HG03039 (cell line): ENCODE measurements around the gene ZCCHC24.

Experiments used
- ATAC-seq: cut with Tn5 transposase; IDR thresholded peaks from one replicate; pipeline ENCODE4 v1.9.1; 2021; ENCODE audit warnings: mild to moderate bottlenecking, moderate library complexity; ENCODE audit not compliant: unreplicated experiment

The ZCCHC24 gene

DNA sequence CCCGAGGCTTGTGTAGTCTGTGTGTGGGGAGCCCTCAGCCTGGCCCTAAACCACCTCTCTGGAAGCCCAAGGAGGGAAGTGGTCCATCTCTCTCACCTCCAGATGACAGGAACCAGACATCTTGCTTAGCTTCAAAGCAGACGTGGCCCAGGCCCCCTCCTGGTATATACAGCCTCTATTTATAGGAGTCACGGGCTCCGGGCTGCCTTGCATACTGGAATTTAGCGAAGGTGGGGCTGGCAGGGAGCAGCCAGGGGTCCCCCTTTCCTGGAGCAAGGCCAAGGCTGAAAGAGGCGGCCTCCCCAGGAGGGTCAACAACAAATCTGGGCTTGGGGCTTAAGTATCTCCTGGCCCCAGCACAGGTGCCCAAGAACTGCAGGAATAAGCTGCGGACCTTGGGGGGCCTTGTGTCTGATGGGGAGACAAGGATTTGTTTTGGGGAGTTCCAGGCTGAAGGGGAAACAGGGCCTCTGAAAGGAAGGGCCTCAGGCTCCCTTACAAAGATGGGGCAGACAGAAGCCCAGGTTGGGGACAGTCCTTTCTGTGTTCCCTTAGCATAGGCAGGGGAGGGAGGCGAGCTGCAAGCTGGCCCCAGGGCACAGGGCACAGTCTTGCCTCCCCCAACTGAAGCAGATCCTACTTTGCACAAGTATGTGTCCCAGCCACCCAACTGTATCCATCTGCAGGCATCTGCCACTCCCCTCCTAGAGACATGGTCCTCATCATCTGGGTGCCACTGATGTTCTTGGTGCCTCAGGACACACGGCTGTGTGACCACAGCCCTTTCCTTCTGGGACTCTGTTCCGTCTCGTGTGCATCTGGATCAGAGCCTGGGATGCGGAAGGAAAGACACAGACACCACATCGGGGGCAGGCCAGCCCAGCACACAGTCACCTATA is 11.9 kb downstream of the ZCCHC24 start:
- ATAC-seq, result no peak

DNA sequence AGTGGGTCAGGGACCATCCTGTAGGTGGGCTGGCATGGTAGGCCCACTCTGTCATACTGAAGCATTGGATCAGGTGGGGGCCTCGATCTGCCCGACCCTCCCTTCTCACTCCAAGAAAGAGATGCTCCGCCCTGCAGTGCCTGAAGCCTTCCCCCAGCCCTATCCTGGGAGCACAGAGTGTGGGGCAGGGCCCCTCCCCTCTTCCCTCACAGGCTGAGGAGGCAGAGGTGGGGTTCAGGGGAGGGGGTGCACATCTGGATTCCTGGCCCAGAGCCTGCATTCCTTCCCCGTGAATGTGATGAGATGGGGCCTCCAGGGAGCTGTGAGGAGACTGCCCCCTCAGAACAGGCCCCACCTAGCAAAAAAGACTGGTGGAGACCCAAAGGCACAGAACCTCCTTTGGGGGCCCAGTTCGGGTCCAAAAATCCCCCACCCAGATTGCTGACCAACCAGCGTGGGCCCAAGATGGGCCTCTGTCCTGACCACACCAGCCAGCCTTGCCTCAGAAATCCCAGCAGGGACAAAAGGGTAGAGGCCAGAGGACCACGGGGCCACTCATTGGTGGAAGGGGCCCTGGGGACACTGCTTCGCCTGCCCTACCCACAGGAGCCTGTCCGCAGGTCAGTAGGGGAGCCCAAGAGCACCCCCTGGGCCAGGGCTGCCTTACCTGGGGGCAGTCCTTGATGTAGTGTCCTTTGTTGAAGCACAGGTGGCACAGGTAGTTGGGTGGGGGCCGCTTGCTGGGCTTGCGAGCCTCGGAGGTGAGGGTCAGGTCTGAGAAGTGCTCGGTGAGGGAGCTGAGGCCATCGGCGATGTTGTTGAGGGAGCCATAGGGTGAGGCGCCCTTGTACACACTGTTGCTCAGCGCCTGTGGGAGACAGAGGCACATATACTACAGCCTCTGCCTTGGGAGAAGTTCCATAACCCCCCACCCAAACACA is 13.3 kb downstream of the ZCCHC24 start:
- no peak for ATAC-seq

DNA sequence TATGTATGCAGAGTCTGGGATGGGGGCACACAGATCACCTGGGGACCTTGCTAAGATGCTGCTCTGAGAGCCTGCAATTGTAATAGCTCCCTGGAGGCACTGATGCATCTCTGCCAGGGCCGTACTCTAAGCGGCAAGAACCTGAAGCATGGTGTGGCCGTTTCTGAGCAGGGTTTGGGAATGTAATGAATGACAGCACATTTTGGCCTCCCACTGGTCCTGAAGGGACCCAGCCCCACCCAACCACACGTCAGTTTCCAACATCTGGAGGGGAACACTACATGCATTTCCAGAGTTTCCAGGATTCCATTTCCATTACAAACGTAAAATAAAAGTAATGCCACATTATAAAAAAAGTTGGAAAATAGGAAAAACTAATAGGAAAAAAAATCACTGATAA is 14.0 kb downstream of the ZCCHC24 start:
- no peak for ATAC-seq

DNA sequence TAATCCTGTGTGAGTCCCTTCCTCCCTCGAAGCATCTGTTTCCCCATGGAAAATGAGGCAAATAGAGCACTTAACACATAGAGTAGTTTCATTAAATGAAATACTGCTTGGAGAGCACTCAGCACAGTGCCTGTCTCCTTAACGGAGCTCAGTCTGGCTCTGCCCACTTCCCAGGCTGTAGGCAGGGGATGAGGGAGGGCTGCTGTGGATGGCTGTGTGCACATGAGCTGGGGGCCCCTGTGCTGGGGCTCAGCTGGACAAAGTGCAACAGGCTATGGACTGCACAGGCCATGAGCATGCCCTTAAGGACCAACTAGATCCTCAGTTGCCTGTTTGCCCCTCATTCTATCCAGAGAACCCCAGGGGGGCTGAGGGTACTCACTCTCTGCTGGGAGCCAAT is 14.5 kb downstream of the ZCCHC24 start:
- ATAC-seq, result no peak

DNA sequence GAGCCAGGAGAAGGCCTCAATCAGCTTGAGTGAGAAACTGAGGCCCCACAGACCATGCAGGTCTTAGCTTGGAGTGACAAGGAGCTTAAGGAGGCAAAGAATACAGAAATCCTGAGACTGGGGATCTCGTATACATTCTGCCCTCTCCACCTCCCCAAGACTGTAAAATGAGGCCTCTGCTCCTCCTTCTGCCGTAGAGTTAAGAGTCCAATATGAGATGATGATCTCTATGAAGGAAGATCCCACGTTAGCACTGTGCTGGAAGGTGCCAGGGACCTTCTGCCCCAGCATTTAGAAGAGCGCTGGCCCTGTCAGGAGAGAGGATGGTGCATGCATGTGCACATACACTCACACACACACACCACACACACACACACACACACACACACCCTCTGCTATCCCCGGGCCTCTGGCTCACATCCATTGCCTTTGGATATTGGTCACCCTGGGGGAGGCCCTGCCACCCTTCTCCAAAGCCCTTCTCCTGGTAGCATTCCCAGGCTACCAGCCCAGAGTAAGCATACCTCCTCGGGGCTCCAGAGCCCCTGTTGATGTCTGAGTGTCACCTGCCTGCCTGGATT is 15.0 kb downstream of the ZCCHC24 start:
- ATAC-seq, result no peak

DNA sequence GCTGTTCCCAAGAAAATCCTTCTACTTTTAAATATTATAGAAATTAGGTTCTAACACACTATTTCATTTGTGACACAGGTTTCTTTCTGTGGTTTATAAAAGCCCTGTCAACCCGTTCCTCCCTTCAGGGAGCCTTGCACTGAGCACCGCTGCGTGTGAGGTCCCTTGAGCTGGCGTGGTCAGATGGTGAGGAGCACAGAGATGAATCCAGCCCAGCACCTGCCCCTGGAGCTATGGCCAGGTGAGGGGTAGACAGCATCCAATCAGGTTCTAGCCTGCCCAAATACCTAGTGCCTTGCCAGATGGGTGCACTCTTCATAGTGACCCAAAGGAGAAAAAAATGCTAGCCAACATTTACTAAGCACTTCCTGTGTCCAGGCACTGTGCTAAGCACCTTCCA is 15.7 kb downstream of the ZCCHC24 start:
- ATAC-seq, result no peak

DNA sequence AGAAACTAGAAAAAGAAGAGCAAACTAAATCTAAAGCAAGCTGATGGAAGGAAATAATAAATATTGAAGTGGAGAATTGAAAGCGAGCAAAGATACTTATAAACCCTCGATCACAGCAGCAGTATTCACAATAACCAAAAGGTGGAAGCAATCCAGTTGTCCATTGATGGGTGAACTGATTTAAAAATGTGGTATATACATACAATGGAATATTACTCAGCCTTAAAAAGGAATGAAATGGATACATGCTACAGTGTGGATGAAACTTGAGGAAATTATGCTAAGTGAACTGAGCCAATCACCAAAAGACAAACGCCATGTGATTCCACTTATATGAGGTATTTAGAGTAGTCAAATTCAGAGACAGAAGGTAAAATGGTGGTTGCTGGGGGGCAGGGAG is 17.5 kb downstream of the ZCCHC24 start:
- no peak for ATAC-seq

DNA sequence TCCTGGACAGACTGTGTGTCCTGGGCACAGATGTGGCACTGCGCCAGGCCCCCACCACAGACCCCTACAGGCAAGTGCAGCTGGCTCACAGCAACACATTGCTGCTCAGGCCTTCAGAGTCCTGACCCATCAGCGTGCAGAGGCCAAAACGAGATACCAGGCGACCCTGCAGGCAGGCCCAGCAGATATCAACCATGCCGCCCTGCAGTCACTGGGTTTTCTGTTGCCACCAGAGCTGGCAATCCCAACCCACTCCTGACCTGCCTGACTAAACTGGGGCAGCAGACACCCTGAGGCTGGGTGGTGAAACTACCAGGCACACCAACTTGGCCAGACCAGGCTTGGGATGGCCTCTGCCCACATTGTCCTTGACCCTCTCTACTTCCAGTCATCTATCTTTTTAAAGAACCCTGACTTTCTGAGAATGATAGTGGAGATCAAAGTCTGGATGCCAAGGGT is 20.3 kb downstream of the ZCCHC24 start:
- no peak for ATAC-seq

DNA sequence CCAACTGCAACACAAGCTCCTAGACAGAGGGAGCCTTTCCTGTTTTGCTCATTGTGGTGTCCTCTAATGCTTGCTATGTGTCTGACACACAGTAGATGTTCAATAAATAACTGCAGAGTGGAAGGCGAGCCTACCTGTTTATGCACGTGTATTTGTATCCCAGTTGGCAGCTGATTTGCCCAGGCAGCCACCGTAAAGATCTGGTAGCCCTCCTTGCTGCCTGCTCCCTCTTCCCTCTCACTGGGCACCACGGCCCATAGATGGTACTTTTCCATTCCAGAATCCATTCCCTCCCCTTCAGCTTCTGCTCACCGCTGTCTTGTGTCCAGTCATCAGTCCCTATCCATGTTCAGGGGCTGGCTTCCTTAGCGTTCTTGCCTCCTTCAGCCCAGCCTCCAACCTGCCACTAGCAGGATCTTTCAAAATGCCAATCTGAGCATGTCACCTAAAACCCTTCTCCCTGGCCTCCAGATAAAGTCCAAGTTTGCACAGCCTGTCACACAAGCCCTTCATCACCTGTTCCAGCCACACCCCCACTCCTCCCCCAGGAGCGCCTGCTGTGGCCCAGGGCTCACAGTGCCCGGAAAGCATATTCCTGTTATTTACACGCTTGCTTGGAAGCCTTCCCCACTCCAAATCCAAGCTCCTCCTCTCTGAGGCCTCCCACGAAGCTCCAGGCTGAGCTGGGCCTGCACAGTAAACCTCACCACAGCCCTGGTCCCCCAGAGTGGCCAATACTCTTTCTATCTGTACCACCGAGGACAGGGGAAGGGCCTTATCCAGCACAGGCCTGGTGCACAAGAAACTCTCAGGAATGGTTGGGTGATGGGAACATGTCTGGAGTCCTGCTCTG is 21.0 kb downstream of the ZCCHC24 start:
- no peak for ATAC-seq

DNA sequence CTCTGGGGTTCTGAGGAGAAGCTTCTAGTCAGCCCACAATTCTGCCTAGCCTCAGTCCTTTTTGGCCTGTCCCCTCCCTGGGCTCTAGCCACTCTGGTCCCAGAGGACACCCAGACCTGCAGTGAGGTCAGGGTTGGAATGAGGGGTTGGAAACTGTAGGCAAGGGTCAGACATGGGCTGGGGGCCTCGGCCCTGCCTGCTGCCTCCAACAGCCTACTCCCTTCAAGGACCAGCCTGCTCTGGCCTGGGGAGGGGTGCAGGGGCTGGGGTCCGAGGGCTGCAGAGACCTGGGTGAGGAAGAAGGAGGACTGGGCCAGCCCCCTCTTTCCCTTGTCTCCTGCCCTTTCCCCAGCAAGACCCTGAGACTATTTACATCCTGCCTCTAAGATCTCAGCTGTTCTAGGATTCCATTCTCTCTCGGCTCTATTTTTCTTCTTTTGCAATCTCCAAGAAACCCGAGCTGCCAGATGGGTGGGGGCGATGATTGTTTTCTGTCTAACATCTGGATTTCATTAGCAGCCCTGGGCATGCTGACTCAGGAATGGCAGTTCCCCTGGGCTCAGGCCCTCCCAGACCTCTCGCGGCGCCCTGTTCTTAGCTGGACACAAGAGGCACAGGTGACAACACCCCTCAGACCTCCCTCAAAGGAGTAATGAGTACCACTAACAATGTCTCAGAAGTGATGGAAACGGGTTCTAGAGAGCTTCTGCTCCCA is 23.1 kb downstream of the ZCCHC24 start:
- no peak for ATAC-seq

DNA sequence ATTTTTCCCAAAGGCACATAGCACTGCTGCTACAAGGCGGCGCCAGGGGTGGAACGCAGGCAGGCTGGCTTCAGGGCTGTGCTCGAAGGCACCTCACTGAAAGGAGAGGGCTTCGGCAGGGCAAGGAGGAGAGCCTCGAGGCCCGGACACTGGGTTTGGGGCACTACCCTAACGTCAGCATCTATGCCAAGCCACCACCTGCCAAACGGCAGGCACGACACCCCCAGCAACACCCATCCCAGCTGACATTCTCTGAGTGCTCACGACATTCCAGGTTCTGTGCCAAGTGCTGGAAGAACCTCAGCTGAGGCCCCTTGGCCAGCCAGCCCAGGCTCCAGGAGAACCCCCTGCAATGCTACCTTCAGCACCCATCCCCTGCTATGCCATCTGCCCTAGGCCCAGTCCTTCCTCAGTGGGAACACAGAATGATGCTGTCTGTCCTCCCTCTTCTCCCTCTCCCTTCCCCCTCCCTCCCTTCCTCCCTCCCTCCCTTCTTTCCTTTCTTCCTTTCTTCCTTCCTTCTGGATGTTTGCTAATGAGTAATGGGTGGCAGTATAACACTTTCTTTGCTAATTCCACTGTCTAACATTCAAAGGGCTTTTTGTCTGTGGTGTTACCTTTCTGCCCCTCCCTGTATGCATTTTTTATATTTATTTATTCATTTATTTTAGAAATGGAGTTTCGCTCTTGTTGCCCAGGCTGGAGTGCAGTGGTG is 24.3 kb downstream of the ZCCHC24 start:
- no peak for ATAC-seq

DNA sequence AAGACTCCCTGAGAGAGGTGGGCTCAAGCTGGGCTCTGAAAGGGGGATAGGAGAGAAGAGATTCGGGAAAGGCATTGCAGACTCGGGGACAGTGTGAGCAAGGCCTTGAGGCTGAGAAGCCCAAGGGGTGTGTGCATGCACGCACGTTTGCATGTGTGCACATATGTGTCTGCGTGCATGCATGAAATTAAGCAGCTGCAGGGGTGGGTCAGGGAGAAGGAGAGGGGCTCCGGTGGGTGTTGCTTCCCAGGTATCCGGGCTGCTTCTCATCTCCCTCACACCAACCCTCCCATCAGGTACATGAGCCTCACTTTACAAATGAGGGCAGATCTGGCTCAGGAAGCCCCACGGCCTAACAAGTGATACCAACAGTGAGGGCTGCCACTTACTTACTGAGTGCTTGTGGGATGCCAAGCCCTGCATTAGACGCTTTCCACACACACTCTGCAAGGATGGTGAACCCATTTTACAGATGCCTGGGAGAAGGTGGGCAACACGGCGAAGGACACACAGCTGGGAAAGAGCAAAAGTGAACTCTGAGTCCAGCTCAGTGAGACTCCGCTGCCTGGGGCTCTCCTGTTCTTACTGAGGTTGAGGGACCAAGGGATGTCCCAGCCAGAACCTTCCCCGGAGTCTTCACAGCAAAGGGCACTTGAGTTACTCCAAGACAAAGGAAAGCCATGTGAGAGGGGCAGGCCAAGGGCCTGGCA is 26.4 kb downstream of the ZCCHC24 start:
- no peak for ATAC-seq

DNA sequence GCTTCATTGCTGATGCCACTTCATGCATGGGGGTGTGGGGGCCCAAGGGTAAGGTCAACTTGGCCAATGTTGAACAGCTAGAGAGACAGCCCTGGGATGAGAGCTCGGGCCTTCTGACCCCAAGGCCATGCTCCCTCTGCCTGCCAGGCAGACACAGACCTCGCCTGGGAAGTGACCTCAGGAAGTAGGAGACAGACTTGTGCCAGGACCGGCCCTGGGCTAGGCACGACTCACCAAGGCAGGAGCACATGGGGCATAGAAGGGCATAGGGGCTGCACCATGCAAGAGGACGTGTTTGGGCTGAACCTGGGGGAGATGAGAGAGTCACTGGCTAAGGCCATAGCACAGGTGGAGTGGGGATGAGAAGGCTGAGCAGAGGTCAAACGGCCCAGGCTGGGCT is 27.1 kb downstream of the ZCCHC24 start:
- no peak for ATAC-seq

DNA sequence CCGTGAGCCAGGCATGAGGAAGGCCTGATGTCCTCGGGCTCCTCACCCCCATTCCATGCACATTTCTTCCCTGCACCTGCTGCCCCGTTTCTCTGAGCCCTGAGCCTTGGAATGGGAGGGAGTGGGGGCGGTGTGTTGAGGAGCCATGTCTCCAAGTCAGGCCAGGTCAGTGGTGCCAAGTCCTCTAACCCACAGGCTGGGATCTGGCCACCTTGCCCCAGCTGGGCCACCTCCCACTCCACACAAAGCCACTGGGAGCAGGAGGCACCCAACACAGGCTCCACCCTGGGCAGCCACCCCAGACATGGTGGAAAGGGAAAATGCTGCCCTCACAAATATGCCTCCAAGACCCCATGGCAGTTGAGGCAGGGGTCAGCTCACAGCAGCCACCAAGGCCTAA is 27.7 kb downstream of the ZCCHC24 start:
- ATAC-seq, result no peak

DNA sequence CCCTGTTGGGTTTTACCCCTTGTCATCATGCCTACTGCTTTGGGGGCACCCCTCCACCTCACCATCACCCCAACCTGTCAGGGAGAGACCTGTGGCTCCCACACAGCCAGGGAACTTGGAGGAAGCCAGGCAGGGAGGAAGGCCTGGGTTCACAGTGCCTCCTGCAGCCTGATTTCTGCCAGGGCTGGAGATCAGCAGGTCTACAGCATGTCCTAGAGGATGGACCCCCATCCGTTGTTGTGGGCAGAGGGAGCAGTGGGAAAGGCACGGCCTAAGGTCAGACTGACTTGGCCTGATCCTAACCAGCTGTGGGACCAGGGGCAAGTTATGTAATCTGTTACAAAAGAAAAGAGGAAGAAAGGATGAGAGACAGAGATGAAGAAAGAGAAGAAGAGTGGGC is 28.2 kb downstream of the ZCCHC24 start:
- no peak for ATAC-seq

DNA sequence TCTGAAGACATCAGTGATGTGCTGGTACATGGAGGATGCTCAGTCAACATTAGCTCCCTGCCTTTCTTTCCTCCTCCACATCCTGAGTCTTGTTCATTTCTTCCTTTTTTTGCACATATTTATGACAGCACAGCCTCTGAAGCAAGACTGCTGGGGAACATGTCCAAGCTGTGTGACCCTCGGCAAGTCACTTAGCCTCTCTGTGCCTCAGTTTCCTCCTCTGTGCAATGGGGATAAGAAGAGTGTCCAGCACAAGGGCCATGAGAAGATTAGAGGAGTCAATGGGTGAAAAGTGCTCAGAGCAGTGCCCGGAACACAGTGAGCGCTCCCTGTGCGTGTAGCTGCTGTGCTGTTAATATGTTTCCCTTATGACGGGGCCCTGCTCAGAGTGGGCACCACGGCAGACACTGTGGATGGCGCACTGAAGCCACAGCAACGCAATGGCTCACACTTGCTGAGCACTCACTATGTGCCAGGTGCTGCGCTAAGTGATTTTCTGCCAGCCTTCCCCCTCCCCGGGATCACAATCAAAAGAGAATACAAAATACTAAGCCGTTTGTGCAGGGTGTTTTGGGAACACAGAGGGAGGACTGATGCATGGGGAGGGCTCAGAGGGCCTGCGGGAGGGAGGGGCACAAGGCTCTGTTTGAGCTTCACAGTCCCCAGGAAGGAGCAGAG is 28.7 kb downstream of the ZCCHC24 start:
- ATAC-seq, result no peak

DNA sequence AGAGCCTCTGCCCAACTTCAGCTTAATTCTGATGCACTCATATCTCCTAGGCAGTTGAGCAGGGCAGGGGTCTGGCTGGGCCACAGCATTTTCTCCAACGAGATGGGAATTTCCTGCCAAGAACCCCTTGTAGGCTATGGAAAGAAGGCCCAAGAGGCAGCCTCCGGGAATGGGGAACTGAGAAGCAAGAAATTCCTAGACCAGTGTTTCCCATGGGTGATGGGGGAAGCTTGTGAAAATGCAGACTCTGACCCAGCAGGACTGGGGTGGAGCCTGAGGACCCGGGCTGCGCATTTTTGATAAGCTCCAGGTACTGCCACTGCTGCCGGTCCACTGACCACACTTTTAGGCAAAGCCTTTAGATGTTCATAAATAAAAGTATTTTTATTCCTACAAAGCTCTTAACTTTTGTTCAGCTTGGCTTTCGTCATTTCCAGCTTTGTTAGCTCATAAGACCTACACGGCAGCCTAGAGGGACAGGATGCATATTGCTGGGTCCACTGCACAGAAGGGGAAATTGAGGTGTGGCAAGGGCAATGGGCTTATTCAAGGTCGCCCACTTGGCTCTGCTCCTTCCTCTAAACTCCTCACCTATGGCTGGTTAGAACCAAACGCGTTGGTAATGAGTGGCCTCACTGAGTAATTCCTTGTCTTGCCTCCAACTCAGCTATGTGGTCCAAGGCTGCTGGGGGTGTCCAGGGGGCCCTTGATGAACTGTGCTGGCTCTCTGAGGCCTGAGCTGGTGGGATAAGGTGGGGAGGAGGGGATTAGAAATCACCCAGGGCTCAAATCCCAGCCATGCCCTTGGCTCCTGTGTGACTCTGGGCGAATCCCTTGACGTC is 29.5 kb downstream of the ZCCHC24 start:
- ATAC-seq, result no peak
